ENCODE measurements around the gene PDE4A.

PDE4A gene

DNA sequence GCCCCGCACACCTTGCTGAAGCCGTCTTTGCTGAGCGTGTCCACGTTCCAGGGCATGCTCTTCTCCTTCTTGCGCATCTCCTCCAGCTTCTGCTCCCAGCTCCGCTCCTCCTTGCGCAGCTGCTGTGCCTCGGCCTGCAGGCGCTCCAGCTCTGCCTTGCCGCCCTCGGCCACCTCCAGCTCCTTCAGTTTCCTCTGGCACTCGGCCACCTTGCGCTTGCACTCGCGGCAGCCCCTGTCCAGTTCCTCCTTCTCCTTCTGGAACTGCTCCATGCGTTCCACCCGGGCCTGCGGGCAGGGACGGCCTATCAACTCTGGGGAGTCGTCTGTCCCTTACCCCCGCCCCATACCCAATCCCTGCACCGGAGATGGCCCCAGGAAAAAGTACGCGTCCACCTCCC lies 24.4 kb upstream of the PDE4A start:
- TF ChIP-seq RAD21 (IDR thresholded peaks at IDR 0.05; ENCODE audit: low read depth), result no peak

DNA sequence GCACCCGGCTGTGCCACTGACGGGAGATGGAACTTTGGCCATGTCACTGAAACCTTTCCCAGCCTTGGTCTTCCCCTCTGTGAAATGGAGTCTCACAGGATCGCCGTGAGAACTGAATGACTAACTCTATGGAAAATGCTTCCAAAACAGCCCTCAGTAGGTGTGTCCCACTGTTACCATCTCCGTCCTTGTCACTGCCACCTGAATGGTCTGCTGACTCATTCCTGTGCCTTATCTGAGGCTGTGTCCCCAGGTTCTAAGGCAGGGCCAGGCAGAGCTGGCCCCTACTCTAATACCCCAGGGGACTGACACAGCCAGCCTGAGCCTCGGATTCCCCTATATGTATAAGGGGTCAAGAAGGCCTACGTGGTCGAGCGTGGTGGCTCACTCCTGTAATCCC lies 21.5 kb upstream of the PDE4A start:
- TF ChIP-seq EGR1 (IDR thresholded peaks at IDR 0.05), result no peak

DNA sequence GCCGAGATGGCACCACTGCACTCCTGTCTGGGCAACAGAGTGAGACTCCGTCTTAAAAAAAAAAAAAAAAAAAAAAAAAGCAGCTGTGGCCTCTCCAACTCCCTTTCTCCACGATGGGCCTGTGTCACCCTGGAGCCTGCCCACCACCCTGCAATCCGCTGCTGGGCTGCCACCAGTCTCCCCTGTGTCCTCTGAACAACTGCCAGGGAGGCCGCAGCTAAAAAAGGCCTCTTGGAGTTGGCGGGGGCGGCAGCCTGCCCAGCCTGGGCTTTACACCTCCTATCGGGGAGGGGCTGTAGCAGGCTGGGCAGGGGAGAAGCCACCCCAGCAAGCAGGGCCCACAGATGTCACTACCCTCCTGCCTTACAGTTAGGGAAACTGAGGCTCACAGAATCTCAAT lies 20.5 kb upstream of the PDE4A start:
- no peak for TF ChIP-seq TEAD4 (IDR thresholded peaks at IDR 0.05)
- no peak for TF ChIP-seq EGR1 (IDR thresholded peaks at IDR 0.05)
- no peak for TF ChIP-seq FOXM1 (IDR thresholded peaks at IDR 0.05; ENCODE audit: borderline replicate concordance, low read depth)
- no peak for TF ChIP-seq ZBTB7A (IDR thresholded peaks at IDR 0.05; ENCODE audit: low read depth)
- TF ChIP-seq TCF12 (IDR thresholded peaks at IDR 0.05; ENCODE audit: low read depth), result no peak
- TF ChIP-seq EP300 (IDR thresholded peaks at IDR 0.05; ENCODE audit: borderline replicate concordance), result no peak
- TF ChIP-seq CEBPB (IDR thresholded peaks at IDR 0.05), result no peak
- TF ChIP-seq, protein P1, sequence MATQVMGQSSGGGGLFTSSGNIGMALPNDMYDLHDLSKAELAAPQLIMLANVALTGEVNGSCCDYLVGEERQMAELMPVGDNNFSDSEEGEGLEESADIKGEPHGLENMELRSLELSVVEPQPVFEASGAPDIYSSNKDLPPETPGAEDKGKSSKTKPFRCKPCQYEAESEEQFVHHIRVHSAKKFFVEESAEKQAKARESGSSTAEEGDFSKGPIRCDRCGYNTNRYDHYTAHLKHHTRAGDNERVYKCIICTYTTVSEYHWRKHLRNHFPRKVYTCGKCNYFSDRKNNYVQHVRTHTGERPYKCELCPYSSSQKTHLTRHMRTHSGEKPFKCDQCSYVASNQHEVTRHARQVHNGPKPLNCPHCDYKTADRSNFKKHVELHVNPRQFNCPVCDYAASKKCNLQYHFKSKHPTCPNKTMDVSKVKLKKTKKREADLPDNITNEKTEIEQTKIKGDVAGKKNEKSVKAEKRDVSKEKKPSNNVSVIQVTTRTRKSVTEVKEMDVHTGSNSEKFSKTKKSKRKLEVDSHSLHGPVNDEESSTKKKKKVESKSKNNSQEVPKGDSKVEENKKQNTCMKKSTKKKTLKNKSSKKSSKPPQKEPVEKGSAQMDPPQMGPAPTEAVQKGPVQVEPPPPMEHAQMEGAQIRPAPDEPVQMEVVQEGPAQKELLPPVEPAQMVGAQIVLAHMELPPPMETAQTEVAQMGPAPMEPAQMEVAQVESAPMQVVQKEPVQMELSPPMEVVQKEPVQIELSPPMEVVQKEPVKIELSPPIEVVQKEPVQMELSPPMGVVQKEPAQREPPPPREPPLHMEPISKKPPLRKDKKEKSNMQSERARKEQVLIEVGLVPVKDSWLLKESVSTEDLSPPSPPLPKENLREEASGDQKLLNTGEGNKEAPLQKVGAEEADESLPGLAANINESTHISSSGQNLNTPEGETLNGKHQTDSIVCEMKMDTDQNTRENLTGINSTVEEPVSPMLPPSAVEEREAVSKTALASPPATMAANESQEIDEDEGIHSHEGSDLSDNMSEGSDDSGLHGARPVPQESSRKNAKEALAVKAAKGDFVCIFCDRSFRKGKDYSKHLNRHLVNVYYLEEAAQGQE (IDR thresholded peaks at IDR 0.05; ENCODE audit: low read depth), result no peak
- TF ChIP-seq, protein P2, sequence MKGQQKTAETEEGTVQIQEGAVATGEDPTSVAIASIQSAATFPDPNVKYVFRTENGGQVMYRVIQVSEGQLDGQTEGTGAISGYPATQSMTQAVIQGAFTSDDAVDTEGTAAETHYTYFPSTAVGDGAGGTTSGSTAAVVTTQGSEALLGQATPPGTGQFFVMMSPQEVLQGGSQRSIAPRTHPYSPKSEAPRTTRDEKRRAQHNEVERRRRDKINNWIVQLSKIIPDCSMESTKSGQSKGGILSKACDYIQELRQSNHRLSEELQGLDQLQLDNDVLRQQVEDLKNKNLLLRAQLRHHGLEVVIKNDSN (IDR thresholded peaks at IDR 0.05), result no peak
- TF ChIP-seq, protein P3, sequence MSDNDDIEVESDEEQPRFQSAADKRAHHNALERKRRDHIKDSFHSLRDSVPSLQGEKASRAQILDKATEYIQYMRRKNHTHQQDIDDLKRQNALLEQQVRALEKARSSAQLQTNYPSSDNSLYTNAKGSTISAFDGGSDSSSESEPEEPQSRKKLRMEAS (IDR thresholded peaks at IDR 0.05), result no peak
- TF ChIP-seq YY1 (IDR thresholded peaks at IDR 0.05; ENCODE audit: low read depth), result no peak
- TF ChIP-seq NFIC (IDR thresholded peaks at IDR 0.05), result no peak
- no peak for TF ChIP-seq CREB1 (IDR thresholded peaks at IDR 0.05; ENCODE audit: low read depth)
- TF ChIP-seq RAD21 (IDR thresholded peaks at IDR 0.05; ENCODE audit: low read depth), result no peak
- no peak for TF ChIP-seq TAF1 (IDR thresholded peaks at IDR 0.05; ENCODE audit: low read depth)

DNA sequence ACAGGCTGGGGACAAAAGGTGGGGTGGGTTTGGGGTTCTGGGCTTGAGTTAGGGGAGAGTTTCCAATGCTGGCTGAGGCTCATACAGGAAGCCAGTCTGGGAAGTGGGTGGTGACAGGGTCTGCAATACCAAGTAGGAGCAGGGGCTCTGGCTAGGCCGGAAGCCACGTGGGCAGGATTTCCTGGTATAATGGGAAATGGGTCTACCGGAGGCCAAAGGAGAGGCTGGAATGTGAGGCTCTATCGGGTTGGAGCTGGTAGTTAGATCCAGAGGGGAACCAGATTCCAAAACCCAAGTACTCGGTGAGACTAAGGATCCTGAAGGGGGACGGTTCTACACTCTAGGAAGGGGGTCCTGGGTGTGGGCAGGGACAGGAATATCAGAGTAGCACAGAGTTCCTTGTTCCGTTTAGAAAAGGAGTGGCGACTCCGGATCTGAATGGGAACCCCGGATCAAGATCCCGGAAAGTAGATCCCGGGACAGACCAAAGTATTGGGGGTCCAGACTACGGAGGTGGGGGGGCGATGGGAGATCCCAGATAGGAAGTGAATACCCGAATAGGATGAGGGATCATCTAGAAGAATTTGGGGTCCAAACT lies 17.8 kb upstream of the PDE4A start:
- TF ChIP-seq TEAD4 (IDR thresholded peaks at IDR 0.05), result peak; percentile 61
- TF ChIP-seq CREB1 (IDR thresholded peaks at IDR 0.05; ENCODE audit: low read depth), result no peak
- TF ChIP-seq, protein P3 (IDR thresholded peaks at IDR 0.05), result peak; percentile 44; the same call in 1 of the 2 replicates
- TF ChIP-seq, protein P2 (IDR thresholded peaks at IDR 0.05), result peak; percentile 82
- no peak for TF ChIP-seq RAD21 (IDR thresholded peaks at IDR 0.05; ENCODE audit: low read depth)
- TF ChIP-seq, protein P1 (IDR thresholded peaks at IDR 0.05; ENCODE audit: low read depth), result no peak
- TF ChIP-seq EP300 (IDR thresholded peaks at IDR 0.05; ENCODE audit: borderline replicate concordance), result no peak
- TF ChIP-seq YY1 (IDR thresholded peaks at IDR 0.05; ENCODE audit: low read depth), result no peak
- no peak for TF ChIP-seq TCF12 (IDR thresholded peaks at IDR 0.05; ENCODE audit: low read depth)
- no peak for TF ChIP-seq EGR1 (IDR thresholded peaks at IDR 0.05)
- TF ChIP-seq FOXM1 (IDR thresholded peaks at IDR 0.05; ENCODE audit: borderline replicate concordance, low read depth), result no peak
- no peak for TF ChIP-seq NFIC (IDR thresholded peaks at IDR 0.05)
- no peak for TF ChIP-seq TAF1 (IDR thresholded peaks at IDR 0.05; ENCODE audit: low read depth)
- no peak for TF ChIP-seq ZBTB7A (IDR thresholded peaks at IDR 0.05; ENCODE audit: low read depth)
- TF ChIP-seq CEBPB (IDR thresholded peaks at IDR 0.05), result no peak

DNA sequence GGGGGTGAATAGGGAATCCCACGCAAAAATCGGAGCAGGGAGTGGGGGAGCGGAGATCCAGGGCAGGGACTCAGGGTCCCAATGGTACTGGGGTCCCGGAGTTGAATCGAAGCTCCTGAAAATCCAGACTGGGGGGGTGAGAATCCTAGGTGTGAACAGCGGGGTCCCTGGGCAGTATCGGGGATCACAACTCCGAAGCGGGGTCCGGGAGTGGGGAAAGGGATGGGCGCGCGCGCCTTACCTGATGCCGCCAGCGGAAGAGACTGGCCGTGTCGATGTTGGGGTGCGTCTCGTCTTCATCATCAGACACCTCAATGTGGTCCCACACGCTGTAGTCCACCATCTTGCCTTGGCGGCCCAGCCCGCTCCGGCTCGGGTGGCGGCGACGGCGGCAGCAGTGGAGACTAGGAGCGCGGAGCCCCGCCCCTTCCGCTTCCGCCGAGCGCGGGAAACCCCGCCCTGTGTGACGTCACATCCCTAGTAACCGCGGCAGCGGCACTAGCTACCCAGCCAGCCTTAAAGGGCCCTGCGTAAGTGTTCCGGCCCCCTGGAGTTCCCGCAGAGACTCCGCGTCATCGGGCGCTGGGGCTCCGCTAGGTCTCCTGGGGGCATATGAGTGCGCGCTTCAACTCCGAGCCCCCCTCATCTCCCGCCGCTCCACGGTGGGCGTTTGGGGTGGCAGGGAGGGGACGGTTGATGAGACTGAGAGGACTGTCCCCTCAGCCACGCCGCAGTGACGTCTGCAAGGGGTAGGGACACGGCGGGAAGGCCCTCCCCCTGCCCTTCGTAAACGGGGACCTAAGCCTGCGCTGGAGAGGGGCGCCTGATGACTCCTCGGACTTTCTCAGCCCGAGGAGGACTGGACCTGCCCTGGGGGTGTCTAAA lies 17.0 kb upstream of the PDE4A start, which contains the start of gene CDC37:
TSS of gene CDC37 (minus strand) at position 406 of the 885 bp plus-strand sequence. CDS start at position 343, 63 bp downstream.
- peak; percentile 80 for TF ChIP-seq CREB1 (IDR thresholded peaks at IDR 0.05; ENCODE audit: low read depth)
- no peak for TF ChIP-seq CEBPB (IDR thresholded peaks at IDR 0.05)
- TF ChIP-seq TAF1 (IDR thresholded peaks at IDR 0.05; ENCODE audit: low read depth), result peak; percentile 91
- TF ChIP-seq FOXM1 (IDR thresholded peaks at IDR 0.05; ENCODE audit: borderline replicate concordance, low read depth), result no peak
- no peak for TF ChIP-seq TCF12 (IDR thresholded peaks at IDR 0.05; ENCODE audit: low read depth)
- TF ChIP-seq EP300 (IDR thresholded peaks at IDR 0.05; ENCODE audit: borderline replicate concordance), result 0 out of 2 replicates have a peak, but pooled peaks have one; percentile 41
- TF ChIP-seq, protein P3 (IDR thresholded peaks at IDR 0.05), result peak; percentile 61; the same call in 1 of the 2 replicates
- peak; percentile 88 for TF ChIP-seq YY1 (IDR thresholded peaks at IDR 0.05; ENCODE audit: low read depth)
- no peak for TF ChIP-seq ZBTB7A (IDR thresholded peaks at IDR 0.05; ENCODE audit: low read depth)
- 0 out of 2 replicates have a peak, but pooled peaks have one; percentile 25 for TF ChIP-seq NFIC (IDR thresholded peaks at IDR 0.05)
- no peak for TF ChIP-seq EGR1 (IDR thresholded peaks at IDR 0.05)
- TF ChIP-seq, protein P1 (IDR thresholded peaks at IDR 0.05; ENCODE audit: low read depth), result no peak
- TF ChIP-seq RAD21 (IDR thresholded peaks at IDR 0.05; ENCODE audit: low read depth), result no peak
- TF ChIP-seq, protein P2 (IDR thresholded peaks at IDR 0.05), result 0 out of 2 replicates have a peak, but pooled peaks have one; percentile 30
- TF ChIP-seq TEAD4 (IDR thresholded peaks at IDR 0.05), result no peak
